Measurements from ENCODE around the gene HIKESHI.
"Not testable (repeated sequence)": the region's sequence is repeated elsewhere in the genome, so short reads cannot be mapped to it uniquely, and the experiment has no call there.

Gene HIKESHI

GRCh38 chr11:86292912-86293616 is 9.0 kb upstream of the HIKESHI start:
- DNase-seq (ENCODE audit: low read depth): no peak

GRCh38 chr11:86294026-86294425 is 8.0 kb upstream of the HIKESHI start:
- DNase-seq (ENCODE audit: low read depth): no peak

GRCh38 chr11:86301742-86302091 is 323 bp upstream of the HIKESHI start:
- no peak for DNase-seq (ENCODE audit: low read depth)

- no peak for DNase-seq (ENCODE audit: low read depth)
Observed at GRCh38 chr11:86303257-86303656, 1.2 kb downstream of the HIKESHI start.

- DNase-seq (ENCODE audit: low read depth): not testable (repeated sequence)
Observed at GRCh38 chr11:86308710-86309109, 6.7 kb downstream of the HIKESHI start.

GRCh38 chr11:86313793-86314192 is 11.8 kb downstream of the HIKESHI start:
- no peak for DNase-seq (ENCODE audit: low read depth)

GRCh38 chr11:86314636-86315035 is 12.6 kb downstream of the HIKESHI start:
- DNase-seq (ENCODE audit: low read depth): no peak

- no peak for DNase-seq (ENCODE audit: low read depth)
Observed at GRCh38 chr11:86335131-86335767, 33.2 kb downstream of the HIKESHI start.

- no peak for DNase-seq (ENCODE audit: low read depth)
Observed at GRCh38 chr11:86337227-86337626, 35.2 kb downstream of the HIKESHI start.

- DNase-seq (ENCODE audit: low read depth): no peak
Observed at GRCh38 chr11:86341382-86341781, 39.3 kb downstream of the HIKESHI start.

GRCh38 chr11:86346513-86346912 is 44.5 kb downstream of the HIKESHI start:
- DNase-seq (ENCODE audit: low read depth): no peak

- no peak for DNase-seq (ENCODE audit: low read depth)
Observed at GRCh38 chr11:86355256-86355655, 53.2 kb downstream of the HIKESHI start.

GRCh38 chr11:86357412-86357811 is 55.4 kb downstream of the HIKESHI start:
- DNase-seq (ENCODE audit: low read depth): not testable (repeated sequence)

GRCh38 chr11:86358720-86359119 is 56.7 kb downstream of the HIKESHI start:
- DNase-seq (ENCODE audit: low read depth): no peak

- DNase-seq (ENCODE audit: low read depth): peak; percentile 43
Observed at GRCh38 chr11:86360775-86361395, 58.8 kb downstream of the HIKESHI start.

GRCh38 chr11:86363424-86363823 is 61.4 kb downstream of the HIKESHI start:
- DNase-seq (ENCODE audit: low read depth): no peak

GRCh38 chr11:86365546-86365945 is 63.5 kb downstream of the HIKESHI start:
- DNase-seq (ENCODE audit: low read depth): peak; percentile 5

GRCh38 chr11:86369668-86370067 is 67.6 kb downstream of the HIKESHI start:
- no peak for DNase-seq (ENCODE audit: low read depth)

- no peak for DNase-seq (ENCODE audit: low read depth)
Observed at GRCh38 chr11:86370171-86370570, 68.1 kb downstream of the HIKESHI start.

GRCh38 chr11:86370922-86371594 is 69.0 kb downstream of the HIKESHI start:
- peak; percentile 45 for DNase-seq (ENCODE audit: low read depth)

GRCh38 chr11:86372041-86372440 is 70.0 kb downstream of the HIKESHI start:
- DNase-seq (ENCODE audit: low read depth): no peak

- no peak for DNase-seq (ENCODE audit: low read depth)
Observed at GRCh38 chr11:86372586-86372985, 70.5 kb downstream of the HIKESHI start.

- DNase-seq (ENCODE audit: low read depth): no peak
Observed at GRCh38 chr11:86374069-86374468, 72.0 kb downstream of the HIKESHI start.

Data from stromal cell of bone marrow (primary cell).